ENCODE results near the gene SMARCAL1. TPM values are rescaled to one million over a fixed set of nuclear protein-coding genes. Genes with fewer than 3 reads are reported as not detected.

SMARCAL1 gene
- total and polyA plus RNA-seq, 12 donors = 8.2 to 28.9 (median 21.1) TPM

GRCh38 chr2:216502381-216503158, 90.3 kb downstream of the SMARCAL1 start:
- H3K4me1 ChIP-seq (replicated peaks in 1 of 2) = peaks cover 18 to 40% of the 10 kb centered on the region in 2 donors

GRCh38 chr2:216503159-216503629, 90.9 kb downstream of the SMARCAL1 start:
- H3K36me3 ChIP-seq (replicated peaks in 1 of 2) = peaks cover 0 to 56% of the 10 kb centered on the region in 2 donors

More at GRCh38 chr2:216502381-216503158, 90.3 kb downstream of the SMARCAL1 start:
- H3K9me3 ChIP-seq (replicated peaks in 1 of 3) = no peaks in the 10 kb centered on the region
- H3K36me3 ChIP-seq (replicated peaks in 1 of 2) = peaks cover 0 to 56% of the 10 kb centered on the region in 2 donors
- TF ChIP-seq POLR2A (IDR thresholded peaks at IDR 0.05) = no peak
- TF ChIP-seq, protein P1, sequence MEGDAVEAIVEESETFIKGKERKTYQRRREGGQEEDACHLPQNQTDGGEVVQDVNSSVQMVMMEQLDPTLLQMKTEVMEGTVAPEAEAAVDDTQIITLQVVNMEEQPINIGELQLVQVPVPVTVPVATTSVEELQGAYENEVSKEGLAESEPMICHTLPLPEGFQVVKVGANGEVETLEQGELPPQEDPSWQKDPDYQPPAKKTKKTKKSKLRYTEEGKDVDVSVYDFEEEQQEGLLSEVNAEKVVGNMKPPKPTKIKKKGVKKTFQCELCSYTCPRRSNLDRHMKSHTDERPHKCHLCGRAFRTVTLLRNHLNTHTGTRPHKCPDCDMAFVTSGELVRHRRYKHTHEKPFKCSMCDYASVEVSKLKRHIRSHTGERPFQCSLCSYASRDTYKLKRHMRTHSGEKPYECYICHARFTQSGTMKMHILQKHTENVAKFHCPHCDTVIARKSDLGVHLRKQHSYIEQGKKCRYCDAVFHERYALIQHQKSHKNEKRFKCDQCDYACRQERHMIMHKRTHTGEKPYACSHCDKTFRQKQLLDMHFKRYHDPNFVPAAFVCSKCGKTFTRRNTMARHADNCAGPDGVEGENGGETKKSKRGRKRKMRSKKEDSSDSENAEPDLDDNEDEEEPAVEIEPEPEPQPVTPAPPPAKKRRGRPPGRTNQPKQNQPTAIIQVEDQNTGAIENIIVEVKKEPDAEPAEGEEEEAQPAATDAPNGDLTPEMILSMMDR (IDR thresholded peaks at IDR 0.05) = no peak
- WGBS, 4 donors = 79 to 80% (median 80%) methylated on average over 7 of the region's 7 CpGs
- DNase-seq = no peak
- no peaks in the 10 kb centered on the region for H3K27me3 ChIP-seq
- no peak overlapping the region for H3K4me3 ChIP-seq
- intact Hi-C loops (cut with DNase I) = no loop called here
- H3K27ac ChIP-seq = no peak overlapping the region

GRCh38 chr2:216503697-216504375, 91.6 kb downstream of the SMARCAL1 start:
- Histone ChIP-seq H3K9me3 (replicated peaks in 1 of 3) (no peaks in the 10 kb centered on the region), H3K4me1 (replicated peaks in 1 of 2) (peaks cover 12 to 37% of the 10 kb centered on the region in 2 donors), H3K27ac (no peak overlapping the region), H3K4me3 (no peak overlapping the region), H3K27me3 (no peaks in the 10 kb centered on the region), H3K36me3 (replicated peaks in 1 of 2) (peaks cover 0 to 56% of the 10 kb centered on the region in 2 donors)
- WGBS, 4 donors = 65 to 73% (median 69%) methylated on average over 5 of the region's 5 CpGs
- no peak for TF ChIP-seq POLR2A (IDR thresholded peaks at IDR 0.05)
- TF ChIP-seq, protein P1 (IDR thresholded peaks at IDR 0.05) = no peak
- no peak for DNase-seq
- intact Hi-C loops (cut with DNase I) = no loop called here

More at GRCh38 chr2:216503159-216503629, 90.9 kb downstream of the SMARCAL1 start:
- no peak for TF ChIP-seq POLR2A (IDR thresholded peaks at IDR 0.05)
- TF ChIP-seq, protein P1 (IDR thresholded peaks at IDR 0.05) = no peak
- H3K4me3 ChIP-seq = no peak overlapping the region
- H3K27ac ChIP-seq = no peak overlapping the region
- WGBS, 4 donors = 90 to 94% (median 92%) methylated on average over 6 of the region's 6 CpGs
- no peak for DNase-seq
- H3K9me3 ChIP-seq (replicated peaks in 1 of 3) = no peaks in the 10 kb centered on the region
- peaks cover 12 to 38% of the 10 kb centered on the region in 2 donors for H3K4me1 ChIP-seq (replicated peaks in 1 of 2)
- intact Hi-C loops (cut with DNase I) = no loop called here
- no peaks in the 10 kb centered on the region for H3K27me3 ChIP-seq

DNA sequence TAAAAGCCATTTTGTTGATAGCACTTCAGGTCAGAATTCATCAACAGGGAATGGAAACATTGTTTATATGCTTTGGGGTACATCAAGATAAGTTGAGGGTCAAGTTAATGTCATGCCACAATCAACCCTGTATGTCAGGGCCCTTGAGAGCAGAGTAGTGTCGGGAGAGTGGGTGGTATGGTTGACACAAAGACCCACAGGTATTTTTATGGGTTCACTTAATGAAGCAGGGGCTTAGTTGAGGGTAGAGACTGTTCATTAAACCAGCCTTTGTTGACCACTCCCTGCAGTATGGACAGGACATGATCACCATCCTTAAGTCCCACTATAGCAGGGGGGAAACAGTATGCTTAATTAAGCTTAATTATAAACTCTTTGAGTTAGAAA, 92.1 kb downstream of the SMARCAL1 start:
- H3K4me3 ChIP-seq = no peak overlapping the region
- intact Hi-C loops (cut with DNase I) = no loop called here
- no peaks in the 10 kb centered on the region for H3K9me3 ChIP-seq (replicated peaks in 1 of 3)
- H3K27me3 ChIP-seq = no peaks in the 10 kb centered on the region
- no peak overlapping the region for H3K27ac ChIP-seq
- H3K36me3 ChIP-seq (replicated peaks in 1 of 2) = peaks cover 0 to 56% of the 10 kb centered on the region in 2 donors
- 82 to 86% (median 84%) methylated on average over 1 of the region's 1 CpG for WGBS, 4 donors
- DNase-seq = no peak
- TF ChIP-seq, protein P1 (IDR thresholded peaks at IDR 0.05) = no peak
- no peak for TF ChIP-seq POLR2A (IDR thresholded peaks at IDR 0.05)
- H3K4me1 ChIP-seq (replicated peaks in 1 of 2) = peaks cover 12 to 36% of the 10 kb centered on the region in 2 donors
